SK-N-SH (cell line): ENCODE results near the gene CPNE2. TPM values are rescaled to one million over a fixed set of nuclear protein-coding genes. Genes with fewer than 3 reads are reported as not detected.

ENCODE experiments used
- CTCF ChIA-PET: fragments of 300-600, 350-600 bp; formaldehyde crosslinking; extraction: SDS; loops from one replicate; lab custom pipeline; 2021; lab: Yijun Ruan, JAX
- POLR2A ChIA-PET: fragments of 350-600 bp; sonication (Branson Sonifier 250); formaldehyde crosslinking; extraction: SDS; loops from one replicate; lab custom pipeline; 2020; ENCODE audit warnings: antibody characterized with exemption, inconsistent platforms; lab: Yijun Ruan, JAX
- DNase-seq: peaks from one replicate; pipeline ENCODE4 v3.0.0; 2012
- H2AFZ ChIP-seq: fragments of 200-600 bp; sonication (generic); 2 replicates; pipeline ENCODE4 v1.8.1; 2016; ENCODE audit warnings: antibody characterized with exemption, mild to moderate bottlenecking, low read depth
- H3F3A ChIP-seq: fragments of 200-600 bp; sonication (generic); replicated peaks from 2 replicates; pipeline ENCODE3; 2016; ENCODE audit warnings: antibody characterized with exemption, mild to moderate bottlenecking; ENCODE audit not compliant: insufficient read depth
- H3K27ac ChIP-seq, 2 experiments: fragments of 200-500 bp in 1 of 2; fragments of 200-600 bp in 1 of 2; sonication (Bioruptor generic) in 1 of 2; sonication (generic), shearing (Covaris generic) in 1 of 2; 2 replicates each; pipeline versions ENCODE4 v1.5.1 to v1.6.1; 2014 to 2016; ENCODE audit warnings: low read depth in 2 of 2, inconsistent platforms in 1 of 2, low read length in 1 of 2, mild to moderate bottlenecking in 1 of 2, mixed read lengths in 1 of 2
- H3K27me3 ChIP-seq: fragments of 200-600 bp; sonication (generic), shearing (Covaris generic); 2 replicates; pipeline ENCODE4 v1.6.1; 2016; ENCODE audit warnings: mixed run types; ENCODE audit not compliant: insufficient read depth
- H3K36me3 ChIP-seq, 2 experiments: fragments of 200-500 bp in 1 of 2; fragments of 200-600 bp in 1 of 2; sonication (Bioruptor generic) in 1 of 2; sonication (generic) in 1 of 2; replicated peaks in 1 of 2; 2 replicates each; pipeline versions ENCODE3 to v1.5.1; 2014 to 2016; ENCODE audit warnings: low read length in 1 of 2, mild to moderate bottlenecking in 1 of 2; ENCODE audit not compliant: insufficient read depth in 2 of 2, control insufficient read depth in 1 of 2
- H3K4me1 ChIP-seq, 2 experiments: fragments of 200-500 bp in 1 of 2; fragments of 200-600 bp in 1 of 2; sonication (Bioruptor generic) in 1 of 2; sonication (generic), shearing (Covaris generic) in 1 of 2; 2 replicates each; pipeline versions ENCODE4 v1.5.1 to v1.6.1; 2014 to 2016; ENCODE audit warnings: low read depth in 1 of 2, low read length in 1 of 2, mixed run types in 1 of 2; ENCODE audit not compliant: insufficient read depth in 2 of 2, control insufficient read depth in 1 of 2
- H3K4me2 ChIP-seq: fragments of 200-600 bp; sonication (generic), shearing (Covaris generic); 2 replicates; pipeline ENCODE4 v1.6.1; 2017; ENCODE audit warnings: mixed run types
- H3K4me3 ChIP-seq, 2 experiments: fragments of 200-500 bp in 1 of 2; fragments of 200-600 bp in 1 of 2; sonication (Bioruptor generic) in 1 of 2; sonication (generic), shearing (Covaris generic) in 1 of 2; 2 replicates each; pipeline versions ENCODE4 v1.5.1 to v1.8.1; 2014 to 2016; ENCODE audit warnings: low read depth in 2 of 2, inconsistent platforms in 1 of 2, low read length in 1 of 2, mild to moderate bottlenecking in 1 of 2, mixed read lengths in 1 of 2, moderate library complexity in 1 of 2
- H3K79me2 ChIP-seq: fragments of 200-600 bp; sonication (generic); 2 replicates; pipeline ENCODE4 v1.8.1; 2017; ENCODE audit warnings: mild to moderate bottlenecking; ENCODE audit not compliant: insufficient read depth
- H3K9ac ChIP-seq: fragments of 200-600 bp; sonication (generic); 2 replicates; pipeline ENCODE4 v1.6.1; 2017; ENCODE audit warnings: mixed run types
- H3K9me2 ChIP-seq: fragments of 200-600 bp; sonication (generic); 2 replicates; pipeline ENCODE4 v1.6.1; 2017; ENCODE audit warnings: mixed run types
- H3K9me3 ChIP-seq: fragments of 200-600 bp; sonication (generic); 2 replicates; pipeline ENCODE4 v1.6.1; 2017; ENCODE audit warnings: mixed run types, mild to moderate bottlenecking, moderate library complexity
- H4K20me1 ChIP-seq: fragments of 200-600 bp; sonication (generic); 2 replicates; pipeline ENCODE4 v1.6.1; 2017; ENCODE audit warnings: mild to moderate bottlenecking, mixed run types; ENCODE audit not compliant: insufficient read depth
- ELF1 ChIP-seq: IDR thresholded peaks from 2 replicates; pipeline ENCODE4 v1.4.0; 2012
- FOSL2 ChIP-seq: IDR thresholded peaks from 2 replicates; pipeline ENCODE4 v1.4.0; 2012; ENCODE audit warnings: low read depth, mild to moderate bottlenecking, moderate library complexity, borderline replicate concordance
- FOXJ3 ChIP-seq: sonication (generic); formaldehyde crosslinking; IDR thresholded peaks from 2 replicates; pipeline ENCODE4 v1.5.1; 2020; ENCODE audit warnings: mild to moderate bottlenecking, missing genetic modification reagents
- FOXM1 ChIP-seq: IDR thresholded peaks from 2 replicates; pipeline ENCODE4 v1.4.0; 2012; ENCODE audit warnings: low read depth, mild to moderate bottlenecking
- GABPA ChIP-seq: IDR thresholded peaks from 2 replicates; pipeline ENCODE4 v1.4.0; 2012; ENCODE audit warnings: low read depth, mild to moderate bottlenecking
- GATA2 ChIP-seq: sonication (generic); formaldehyde crosslinking; IDR thresholded peaks from 2 replicates; pipeline ENCODE4 v1.5.0; 2020; ENCODE audit warnings: mild to moderate bottlenecking, missing genetic modification reagents
- JUND ChIP-seq: IDR thresholded peaks from 2 replicates; pipeline ENCODE4 v1.4.0; 2012
- MXI1 ChIP-seq: IDR thresholded peaks from 2 replicates; pipeline ENCODE4 v1.6.1; 2012; ENCODE audit warnings: mild to moderate bottlenecking, low read depth, low read length, improper control_type of control experiment
- NFIC ChIP-seq: IDR thresholded peaks from 2 replicates; pipeline ENCODE4 v1.4.0; 2012; ENCODE audit warnings: borderline replicate concordance
- NRF1 ChIP-seq: IDR thresholded peaks from 2 replicates; pipeline ENCODE4 v1.6.1; 2012; ENCODE audit warnings: low read depth, mild to moderate bottlenecking, low read length
- POLR2AphosphoS5 ChIP-seq: IDR thresholded peaks from 2 replicates; pipeline ENCODE4 v1.6.1; 2012; ENCODE audit warnings: low read depth, low read length
- RFX5 ChIP-seq: IDR thresholded peaks from 2 replicates; pipeline ENCODE4 v1.6.1; 2012; ENCODE audit warnings: mild to moderate bottlenecking, improper control_type of control experiment, low read length
- SIN3A ChIP-seq: IDR thresholded peaks from 2 replicates; pipeline ENCODE4 v1.6.1; 2012; ENCODE audit warnings: low read depth, mild to moderate bottlenecking, low read length, moderate library complexity, borderline replicate concordance
- SMC3 ChIP-seq: IDR thresholded peaks from 2 replicates; pipeline ENCODE4 v1.6.1; 2012; ENCODE audit warnings: low read depth, low read length, improper control_type of control experiment
- TAF1 ChIP-seq: IDR thresholded peaks from 2 replicates; pipeline ENCODE4 v1.6.1; 2012; ENCODE audit warnings: low read depth, mild to moderate bottlenecking, low read length, moderate library complexity, borderline replicate concordance
- TEAD4 ChIP-seq: IDR thresholded peaks from 2 replicates; pipeline ENCODE4 v1.4.0; 2012; ENCODE audit warnings: mild to moderate bottlenecking, borderline replicate concordance; ENCODE audit not compliant: insufficient read depth
- YY1 ChIP-seq: IDR thresholded peaks from 2 replicates; pipeline ENCODE4 v1.4.0; 2012; ENCODE audit warnings: low read depth, mild to moderate bottlenecking
- WGBS: methylation state at CpG from one replicate; pipeline ENCODE4 v1.1.6; 2017; ENCODE audit warnings: low lambda C conversion rate; 5-methylcytosine and 5-hydroxymethylcytosine counted together
- polyA plus RNA-seq, 3 experiments: library from polyadenylated mRNA; depleted of rRNA; stranded (reverse); fragments of >200 nt; gene quantifications; 2 replicates each; pipeline ENCODE4 v1.2.3, GENCODE V29; 2012
- TF ChIP-seq, protein P1 (sequence below): fragments of 150-350 bp; IDR thresholded peaks from 2 replicates; pipeline ENCODE4 v1.6.1; 2016; ENCODE audit warnings: mild to moderate bottlenecking, low read depth, low read length
- TF ChIP-seq, protein P2 (sequence below): IDR thresholded peaks from 2 replicates; pipeline ENCODE4; 2012
- TF ChIP-seq, protein P3 (sequence below): IDR thresholded peaks from 2 replicates; pipeline ENCODE4 v1.4.0; 2012; ENCODE audit warnings: low read depth, borderline replicate concordance
- TF ChIP-seq, protein P4 (sequence below): IDR thresholded peaks from 2 replicates; pipeline ENCODE4 v1.4.0; 2012; ENCODE audit warnings: low read depth

CPNE2 gene
- polyA plus RNA-seq, 1 of the 3 experiments (the other 2 are of a cell fraction): 73.0 TPM

DNA sequence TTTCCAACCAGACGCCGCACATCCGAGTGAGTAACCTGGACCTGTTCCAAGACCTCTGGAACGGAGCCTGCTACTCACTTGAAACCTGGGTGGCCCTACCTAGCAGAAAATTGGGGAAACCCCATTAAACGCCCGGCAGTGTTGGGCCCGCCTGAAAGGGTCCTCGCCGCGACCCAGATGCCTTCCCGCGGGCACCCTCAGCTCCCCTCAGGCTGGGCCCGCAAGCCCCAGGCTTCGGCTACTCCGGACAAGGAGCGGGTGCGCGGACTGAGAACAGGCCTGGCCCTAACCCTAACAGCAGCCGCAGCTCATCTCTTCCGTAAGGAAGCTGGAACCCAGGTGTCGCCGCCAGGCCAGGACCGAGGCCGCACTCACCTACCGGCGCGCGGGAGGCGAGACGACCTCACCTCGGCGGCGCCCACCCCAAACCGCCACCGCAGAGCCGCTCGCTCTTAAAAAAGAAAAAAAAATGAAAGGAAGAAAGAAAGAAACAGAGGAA is 93.1 kb downstream of the CPNE2 start:
- WGBS: under 1% methylated on average over 21 of the region's 37 CpGs
- POLR2A ChIA-PET: interaction anchor here (0.6 to 1.4 kb wide), 9 partner anchors 10 to 503 kb away, joined by 3 to 7 read pairs (median 3); partner anchors contain the start of genes ARL2BP and MT1X
- Histone ChIP-seq H3K36me3 (peaks cover 0 to 10% of the 10 kb centered on the region in 2 experiments), H3K9ac (peak overlapping the region; percentile 98), H3F3A (no peaks in the 10 kb centered on the region), H3K9me3 (no peaks in the 10 kb centered on the region), H3K4me3 (peak overlapping the region; percentile 79 to 92), H3K4me2 (peak overlapping the region; percentile 89), H3K9me2 (no peaks in the 10 kb centered on the region), H3K79me2 (peaks cover 96% of the 10 kb centered on the region), H2AFZ (peak overlapping the region; percentile 72), H4K20me1 (no peaks in the 10 kb centered on the region; the same call in 1 of the 2 replicates), H3K4me1 (peaks cover 0 to 16% of the 10 kb centered on the region in 2 experiments; a peak in 3 of 4 replicates), H3K27ac (peak overlapping the region; percentile 95 to 97), H3K27me3 (no peaks in the 10 kb centered on the region)
- DNase-seq: peak; percentile 61
- CTCF ChIA-PET: interaction anchor here (1.4 kb wide), 1 partner anchor 101 kb away, joined by 6 read pairs; no protein-coding TSS in a partner anchor
- no peak for TF ChIP-seq SMC3
- no peak for TF ChIP-seq TEAD4
- 0 out of 2 replicates have a peak, but pooled peaks have one; percentile 22 for TF ChIP-seq FOXM1
- TF ChIP-seq, protein P1, sequence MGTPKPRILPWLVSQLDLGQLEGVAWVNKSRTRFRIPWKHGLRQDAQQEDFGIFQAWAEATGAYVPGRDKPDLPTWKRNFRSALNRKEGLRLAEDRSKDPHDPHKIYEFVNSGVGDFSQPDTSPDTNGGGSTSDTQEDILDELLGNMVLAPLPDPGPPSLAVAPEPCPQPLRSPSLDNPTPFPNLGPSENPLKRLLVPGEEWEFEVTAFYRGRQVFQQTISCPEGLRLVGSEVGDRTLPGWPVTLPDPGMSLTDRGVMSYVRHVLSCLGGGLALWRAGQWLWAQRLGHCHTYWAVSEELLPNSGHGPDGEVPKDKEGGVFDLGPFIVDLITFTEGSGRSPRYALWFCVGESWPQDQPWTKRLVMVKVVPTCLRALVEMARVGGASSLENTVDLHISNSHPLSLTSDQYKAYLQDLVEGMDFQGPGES: no peak
- peak; percentile 78 for TF ChIP-seq NFIC
- no peak for TF ChIP-seq FOXJ3
- TF ChIP-seq GATA2 (CRISPR knock-in tag): no peak
- TF ChIP-seq, protein P2, sequence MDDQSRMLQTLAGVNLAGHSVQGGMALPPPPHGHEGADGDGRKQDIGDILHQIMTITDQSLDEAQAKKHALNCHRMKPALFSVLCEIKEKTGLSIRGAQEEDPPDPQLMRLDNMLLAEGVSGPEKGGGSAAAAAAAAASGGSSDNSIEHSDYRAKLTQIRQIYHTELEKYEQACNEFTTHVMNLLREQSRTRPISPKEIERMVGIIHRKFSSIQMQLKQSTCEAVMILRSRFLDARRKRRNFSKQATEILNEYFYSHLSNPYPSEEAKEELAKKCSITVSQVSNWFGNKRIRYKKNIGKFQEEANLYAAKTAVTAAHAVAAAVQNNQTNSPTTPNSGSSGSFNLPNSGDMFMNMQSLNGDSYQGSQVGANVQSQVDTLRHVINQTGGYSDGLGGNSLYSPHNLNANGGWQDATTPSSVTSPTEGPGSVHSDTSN: no peak
- TF ChIP-seq TAF1: peak; percentile 27; the same call in 1 of the 2 replicates

DNA sequence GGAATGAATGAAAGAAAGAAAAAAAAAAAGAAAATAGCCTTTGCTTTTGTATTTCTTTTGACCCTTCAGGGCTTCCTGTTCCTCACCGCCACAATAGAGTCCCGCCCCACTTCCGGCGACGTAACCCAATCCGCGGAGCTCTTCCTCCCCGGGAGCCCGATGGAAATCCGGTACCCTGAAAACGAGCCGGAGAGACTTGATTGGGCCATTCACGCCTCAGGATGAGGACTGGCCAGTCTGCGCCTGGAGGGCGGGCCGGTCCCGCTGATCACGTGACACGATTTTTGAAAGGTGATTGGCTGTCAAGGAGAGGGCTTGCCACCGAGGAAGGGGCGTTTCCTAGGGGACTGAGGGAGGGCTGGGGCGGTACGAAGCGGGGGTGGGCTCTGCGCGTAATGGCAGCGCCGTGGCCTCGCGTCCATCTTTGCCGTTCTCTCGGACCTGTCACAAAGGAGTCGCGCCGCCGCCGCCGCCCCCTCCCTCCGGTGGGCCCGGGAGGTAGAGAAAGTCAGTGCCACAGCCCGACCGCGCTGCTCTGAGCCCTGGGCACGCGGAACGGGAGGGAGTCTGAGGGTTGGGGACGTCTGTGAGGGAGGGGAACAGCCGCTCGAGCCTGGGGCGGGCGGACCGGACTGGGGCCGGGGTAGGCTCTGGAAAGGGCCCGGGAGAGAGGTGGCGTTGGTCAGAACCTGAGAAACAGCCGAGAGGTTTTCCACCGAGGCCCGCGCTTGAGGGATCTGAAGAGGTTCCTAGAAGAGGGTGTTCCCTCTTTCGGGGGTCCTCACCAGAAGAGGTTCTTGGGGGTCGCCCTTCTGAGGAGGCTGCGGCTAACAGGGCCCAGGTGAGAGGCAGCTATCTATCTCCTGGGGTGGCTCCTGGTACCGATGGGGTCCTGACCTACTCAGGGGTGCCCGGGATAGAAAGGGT is 93.8 kb downstream of the CPNE2 start, which contains the start of the genes PSME3IP1 and RSPRY1:
Gene PSME3IP1 (minus strand): TSS at position 95 of the 927 bp plus-strand sequence. CDS start 12,185 bp downstream, outside the sequence.
Gene RSPRY1 (plus strand): TSS at position 385 of the 927 bp plus-strand sequence. CDS start 18,330 bp downstream, outside the sequence.
- Histone ChIP-seq H3K36me3 (peaks cover 0 to 10% of the 10 kb centered on the region in 2 experiments), H3K4me3 (peak within 1 kb of the TSS; percentile 93 to 96), H3K9me2 (no peaks in the 10 kb centered on the region), H3F3A (no peaks in the 10 kb centered on the region), H3K9ac (peak within 1 kb of the TSS; percentile 98), H3K4me2 (peak within 1 kb of the TSS; percentile 89), H2AFZ (peak within 1 kb of the TSS; percentile 72), H3K79me2 (peaks cover 96% of the 10 kb centered on the region), H3K27me3 (no peaks in the 10 kb centered on the region), H4K20me1 (no peaks in the 10 kb centered on the region), H3K27ac (peak within 1 kb of the TSS; percentile 95 to 97), H3K9me3 (no peaks in the 10 kb centered on the region), H3K4me1 (peaks cover 5 to 16% of the 10 kb centered on the region in 2 experiments; a peak in 3 of 4 replicates)
- DNase-seq: peak; percentile 100
- CTCF ChIA-PET: interaction anchor here (0.8 to 1.6 kb wide), 6 partner anchors 8 to 334 kb away, joined by 3 to 6 read pairs (median 4); no protein-coding TSS in a partner anchor
- 2% methylated on average over 36 of the region's 64 CpGs for WGBS
- POLR2A ChIA-PET: interaction anchor here (0.6 to 1.4 kb wide), 10 partner anchors 10 to 504 kb away, joined by 3 to 7 read pairs (median 4); partner anchors contain the start of genes ARL2BP and MT1X
- TF ChIP-seq FOSL2 (no peak), GABPA (peak; percentile 91), MXI1 (peak; percentile 70; the same call in 1 of the 2 replicates), POLR2AphosphoS5 (peak; percentile 56; the same call in 1 of the 2 replicates), JUND (no peak), ELF1 (peak; percentile 90), SIN3A (peak; percentile 47; the same call in 1 of the 2 replicates), FOXM1 (no peak), YY1 (peak; percentile 87), NRF1 (peak; percentile 28; the same call in 1 of the 2 replicates), TAF1 (peak; percentile 50; the same call in 1 of the 2 replicates), RFX5 (peak; percentile 73; the same call in 1 of the 2 replicates)
- TF ChIP-seq, protein P3, sequence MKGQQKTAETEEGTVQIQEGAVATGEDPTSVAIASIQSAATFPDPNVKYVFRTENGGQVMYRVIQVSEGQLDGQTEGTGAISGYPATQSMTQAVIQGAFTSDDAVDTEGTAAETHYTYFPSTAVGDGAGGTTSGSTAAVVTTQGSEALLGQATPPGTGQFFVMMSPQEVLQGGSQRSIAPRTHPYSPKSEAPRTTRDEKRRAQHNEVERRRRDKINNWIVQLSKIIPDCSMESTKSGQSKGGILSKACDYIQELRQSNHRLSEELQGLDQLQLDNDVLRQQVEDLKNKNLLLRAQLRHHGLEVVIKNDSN: peak; percentile 96
- TF ChIP-seq, protein P4, sequence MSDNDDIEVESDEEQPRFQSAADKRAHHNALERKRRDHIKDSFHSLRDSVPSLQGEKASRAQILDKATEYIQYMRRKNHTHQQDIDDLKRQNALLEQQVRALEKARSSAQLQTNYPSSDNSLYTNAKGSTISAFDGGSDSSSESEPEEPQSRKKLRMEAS: peak; percentile 56
- TF ChIP-seq, protein P1: peak; percentile 55
